ENCODE results near the gene DCD.
"Not testable (repeated sequence)": the region's sequence is repeated elsewhere in the genome, so short reads cannot be mapped to it uniquely, and the experiment has no call there.

The DCD gene

GRCh38 chr12:54654926-54655325 lies 6.8 kb upstream of the DCD start:
- no peaks in the 10 kb centered on the region for H3K9me3 ChIP-seq (ENCODE audit: control insufficient read depth in 2 of 2, low read length in 2 of 2)
- H3K27ac ChIP-seq (ENCODE audit: low read depth in 2 of 2, low read length in 2 of 2): no peak overlapping the region
- peaks cover 0 to 5% of the 10 kb centered on the region in 2 donors for H3K27me3 ChIP-seq (ENCODE audit: control insufficient read depth in 2 of 2, insufficient read depth in 2 of 2, low read length in 2 of 2)
- no peaks in the 10 kb centered on the region for H3K36me3 ChIP-seq (ENCODE audit: control insufficient read depth in 2 of 2, insufficient read depth in 2 of 2, low read length in 2 of 2)
- H3K4me3 ChIP-seq (ENCODE audit: low read length in 2 of 2): no peak overlapping the region
- H3K4me1 ChIP-seq (ENCODE audit: control insufficient read depth in 2 of 2, insufficient read depth in 2 of 2, low read length in 2 of 2): no peaks in the 10 kb centered on the region
- no peak overlapping the region for H3K9ac ChIP-seq (ENCODE audit: low read depth in 1 of 2, low read length in 2 of 2)

GRCh38 chr12:54653025-54653424 lies 4.9 kb upstream of the DCD start:
- no peaks in the 10 kb centered on the region for H3K9me3 ChIP-seq (ENCODE audit: control insufficient read depth in 2 of 2, low read length in 2 of 2)
- H3K36me3 ChIP-seq (ENCODE audit: control insufficient read depth in 2 of 2, insufficient read depth in 2 of 2, low read length in 2 of 2): no peaks in the 10 kb centered on the region
- no peaks in the 10 kb centered on the region for H3K4me1 ChIP-seq (ENCODE audit: control insufficient read depth in 2 of 2, insufficient read depth in 2 of 2, low read length in 2 of 2)
- no peak overlapping the region for H3K9ac ChIP-seq (ENCODE audit: low read depth in 1 of 2, low read length in 2 of 2)
- H3K27ac ChIP-seq (ENCODE audit: low read depth in 2 of 2, low read length in 2 of 2): no peak overlapping the region
- H3K4me3 ChIP-seq (ENCODE audit: low read length in 2 of 2): no peak overlapping the region
- H3K27me3 ChIP-seq (ENCODE audit: control insufficient read depth in 2 of 2, insufficient read depth in 2 of 2, low read length in 2 of 2): peaks cover 0 to 5% of the 10 kb centered on the region in 2 donors

GRCh38 chr12:54650889-54651288 lies 2.7 kb upstream of the DCD start:
- H3K9me3 ChIP-seq (ENCODE audit: control insufficient read depth in 2 of 2, low read length in 2 of 2): no peaks in the 10 kb centered on the region
- no peak overlapping the region for H3K9ac ChIP-seq (ENCODE audit: low read depth in 1 of 2, low read length in 2 of 2)
- no peaks in the 10 kb centered on the region for H3K36me3 ChIP-seq (ENCODE audit: control insufficient read depth in 2 of 2, insufficient read depth in 2 of 2, low read length in 2 of 2)
- peaks cover 0 to 5% of the 10 kb centered on the region in 2 donors for H3K27me3 ChIP-seq (ENCODE audit: control insufficient read depth in 2 of 2, insufficient read depth in 2 of 2, low read length in 2 of 2)
- no peak overlapping the region for H3K4me3 ChIP-seq (ENCODE audit: low read length in 2 of 2)
- H3K4me1 ChIP-seq (ENCODE audit: control insufficient read depth in 2 of 2, insufficient read depth in 2 of 2, low read length in 2 of 2): no peaks in the 10 kb centered on the region
- no peak overlapping the region for H3K27ac ChIP-seq (ENCODE audit: low read depth in 2 of 2, low read length in 2 of 2)

GRCh38 chr12:54650409-54650808 lies 2.2 kb upstream of the DCD start:
- no peak overlapping the region for H3K9ac ChIP-seq (ENCODE audit: low read depth in 1 of 2, low read length in 2 of 2)
- no peak overlapping the region for H3K27ac ChIP-seq (ENCODE audit: low read depth in 2 of 2, low read length in 2 of 2)
- H3K36me3 ChIP-seq (ENCODE audit: control insufficient read depth in 2 of 2, insufficient read depth in 2 of 2, low read length in 2 of 2): no peaks in the 10 kb centered on the region
- no peaks in the 10 kb centered on the region for H3K4me1 ChIP-seq (ENCODE audit: control insufficient read depth in 2 of 2, insufficient read depth in 2 of 2, low read length in 2 of 2)
- no peak overlapping the region for H3K4me3 ChIP-seq (ENCODE audit: low read length in 2 of 2)
- H3K9me3 ChIP-seq (ENCODE audit: control insufficient read depth in 2 of 2, low read length in 2 of 2): no peaks in the 10 kb centered on the region
- H3K27me3 ChIP-seq (ENCODE audit: control insufficient read depth in 2 of 2, insufficient read depth in 2 of 2, low read length in 2 of 2): peaks cover 0 to 7% of the 10 kb centered on the region in 2 donors

- Histone ChIP-seq H3K4me3 (ENCODE audit: low read length in 2 of 2) (no peak overlapping the region), H3K4me1 (ENCODE audit: control insufficient read depth in 2 of 2, insufficient read depth in 2 of 2, low read length in 2 of 2) (no peaks in the 10 kb centered on the region), H3K36me3 (ENCODE audit: control insufficient read depth in 2 of 2, insufficient read depth in 2 of 2, low read length in 2 of 2) (no peaks in the 10 kb centered on the region)
These were observed 1.7 kb upstream of the DCD start for GRCh38 chr12:54649825-54650224.

GRCh38 chr12:54641554-54641953 lies 6.6 kb downstream of the DCD start:
- Histone ChIP-seq H3K9ac (ENCODE audit: low read depth in 1 of 2, low read length in 2 of 2) (no peak overlapping the region), H3K36me3 (ENCODE audit: control insufficient read depth in 2 of 2, insufficient read depth in 2 of 2, low read length in 2 of 2) (no peaks in the 10 kb centered on the region), H3K4me1 (ENCODE audit: control insufficient read depth in 2 of 2, insufficient read depth in 2 of 2, low read length in 2 of 2) (no peaks in the 10 kb centered on the region), H3K4me3 (ENCODE audit: low read length in 2 of 2) (no peak overlapping the region), H3K9me3 (ENCODE audit: control insufficient read depth in 2 of 2, low read length in 2 of 2) (no peaks in the 10 kb centered on the region), H3K27me3 (ENCODE audit: control insufficient read depth in 2 of 2, insufficient read depth in 2 of 2, low read length in 2 of 2) (peaks cover 0 to 3% of the 10 kb centered on the region in 2 donors), H3K27ac (ENCODE audit: low read depth in 2 of 2, low read length in 2 of 2) (no peak overlapping the region)

More at GRCh38 chr12:54649825-54650224, 1.7 kb upstream of the DCD start:
- H3K9ac ChIP-seq (ENCODE audit: low read depth in 1 of 2, low read length in 2 of 2): no peak overlapping the region
- H3K9me3 ChIP-seq (ENCODE audit: control insufficient read depth in 2 of 2, low read length in 2 of 2): no peaks in the 10 kb centered on the region
- no peak overlapping the region for H3K27ac ChIP-seq (ENCODE audit: low read depth in 2 of 2, low read length in 2 of 2)
- peaks cover 0 to 9% of the 10 kb centered on the region in 2 donors for H3K27me3 ChIP-seq (ENCODE audit: control insufficient read depth in 2 of 2, insufficient read depth in 2 of 2, low read length in 2 of 2)

GRCh38 chr12:54641089-54641488 lies 7.1 kb downstream of the DCD start:
- peaks cover 0 to 3% of the 10 kb centered on the region in 2 donors for H3K27me3 ChIP-seq (ENCODE audit: control insufficient read depth in 2 of 2, insufficient read depth in 2 of 2, low read length in 2 of 2)
- no peak overlapping the region for H3K4me3 ChIP-seq (ENCODE audit: low read length in 2 of 2)
- no peaks in the 10 kb centered on the region for H3K36me3 ChIP-seq (ENCODE audit: control insufficient read depth in 2 of 2, insufficient read depth in 2 of 2, low read length in 2 of 2)
- H3K9me3 ChIP-seq (ENCODE audit: control insufficient read depth in 2 of 2, low read length in 2 of 2): no peaks in the 10 kb centered on the region
- no peaks in the 10 kb centered on the region for H3K4me1 ChIP-seq (ENCODE audit: control insufficient read depth in 2 of 2, insufficient read depth in 2 of 2, low read length in 2 of 2)
- H3K27ac ChIP-seq (ENCODE audit: low read depth in 2 of 2, low read length in 2 of 2): no peak overlapping the region
- H3K9ac ChIP-seq (ENCODE audit: low read depth in 1 of 2, low read length in 2 of 2): no peak overlapping the region

GRCh38 chr12:54639112-54639511 lies 9.1 kb downstream of the DCD start:
- not testable (repeated sequence) for H3K4me1 ChIP-seq (ENCODE audit: control insufficient read depth in 2 of 2, insufficient read depth in 2 of 2, low read length in 2 of 2); H3K36me3 ChIP-seq (ENCODE audit: control insufficient read depth in 2 of 2, insufficient read depth in 2 of 2, low read length in 2 of 2); H3K9me3 ChIP-seq (ENCODE audit: control insufficient read depth in 2 of 2, low read length in 2 of 2); H3K4me3 ChIP-seq (ENCODE audit: low read length in 2 of 2); H3K9ac ChIP-seq (ENCODE audit: low read depth in 1 of 2, low read length in 2 of 2); H3K27me3 ChIP-seq (ENCODE audit: control insufficient read depth in 2 of 2, insufficient read depth in 2 of 2, low read length in 2 of 2); H3K27ac ChIP-seq (ENCODE audit: low read depth in 2 of 2, low read length in 2 of 2)

- Histone ChIP-seq H3K36me3 (ENCODE audit: control insufficient read depth in 2 of 2, insufficient read depth in 2 of 2, low read length in 2 of 2) (no peaks in the 10 kb centered on the region), H3K27ac (ENCODE audit: low read depth in 2 of 2, low read length in 2 of 2) (no peak within 1 kb of the TSS), H3K4me3 (ENCODE audit: low read length in 2 of 2) (no peak within 1 kb of the TSS)
These were observed 13.4 kb downstream of the DCD start, which contains the start of gene LACRT for GRCh38 chr12:54634795-54635194. LACRT (minus strand) TSS chr12:54634895; CDS start chr12:54634841, 54 bp downstream.

GRCh38 chr12:54631988-54632728 lies 16.0 kb downstream of the DCD start:
- no peak overlapping the region for H3K4me3 ChIP-seq (ENCODE audit: low read length in 2 of 2)
- H3K36me3 ChIP-seq (ENCODE audit: control insufficient read depth in 2 of 2, insufficient read depth in 2 of 2, low read length in 2 of 2): no peaks in the 10 kb centered on the region
- peaks cover 0 to 3% of the 10 kb centered on the region in 2 donors for H3K27me3 ChIP-seq (ENCODE audit: control insufficient read depth in 2 of 2, insufficient read depth in 2 of 2, low read length in 2 of 2)
- H3K27ac ChIP-seq (ENCODE audit: low read depth in 2 of 2, low read length in 2 of 2): no peak overlapping the region
- no peak overlapping the region for H3K9ac ChIP-seq (ENCODE audit: low read depth in 1 of 2, low read length in 2 of 2)
- no peaks in the 10 kb centered on the region for H3K4me1 ChIP-seq (ENCODE audit: control insufficient read depth in 2 of 2, insufficient read depth in 2 of 2, low read length in 2 of 2)
- H3K9me3 ChIP-seq (ENCODE audit: control insufficient read depth in 2 of 2, low read length in 2 of 2): no peaks in the 10 kb centered on the region

More at GRCh38 chr12:54634795-54635194, 13.4 kb downstream of the DCD start, which contains the start of gene LACRT:
- H3K27me3 ChIP-seq (ENCODE audit: control insufficient read depth in 2 of 2, insufficient read depth in 2 of 2, low read length in 2 of 2): peaks cover 0 to 3% of the 10 kb centered on the region in 2 donors
- no peaks in the 10 kb centered on the region for H3K9me3 ChIP-seq (ENCODE audit: control insufficient read depth in 2 of 2, low read length in 2 of 2)
- no peak within 1 kb of the TSS for H3K9ac ChIP-seq (ENCODE audit: low read depth in 1 of 2, low read length in 2 of 2)
- H3K4me1 ChIP-seq (ENCODE audit: control insufficient read depth in 2 of 2, insufficient read depth in 2 of 2, low read length in 2 of 2): no peaks in the 10 kb centered on the region

Measured in mucosa of rectum (tissue), 2 donors.